ENCODE data around the gene NR4A2. TPM values are rescaled to one million over a fixed set of nuclear protein-coding genes. Genes with fewer than 3 reads are reported as not detected.

The NR4A2 gene
- total RNA-seq, 1 donor from 2014 or later: 1.9 TPM

Other genes starting within 250 kb of the NR4A2 start
- gene GPD2, start 103.7 kb upstream of the NR4A2 start, total RNA-seq: 17.7 and 18.8 TPM in 2 replicates